Activated T-helper 1 cell treated with anti-CD3 and anti-CD28 coated beads, Interleukin-2, amount 50 U/mL, for 16 hours (primary cell): Measurements from ENCODE around the gene DENND2A.
"Not testable (repeated sequence)": the region's sequence is repeated elsewhere in the genome, so short reads cannot be mapped to it uniquely, and the experiment has no call there.

Experiments
- DNase-seq, 2 donors: peaks; one replicate each; pipeline ENCODE4 v3.0.0-alpha.2; 2020; ENCODE audit warnings: low read depth in 1 of 2, low spot score in 1 of 2

DENND2A gene

DNA sequence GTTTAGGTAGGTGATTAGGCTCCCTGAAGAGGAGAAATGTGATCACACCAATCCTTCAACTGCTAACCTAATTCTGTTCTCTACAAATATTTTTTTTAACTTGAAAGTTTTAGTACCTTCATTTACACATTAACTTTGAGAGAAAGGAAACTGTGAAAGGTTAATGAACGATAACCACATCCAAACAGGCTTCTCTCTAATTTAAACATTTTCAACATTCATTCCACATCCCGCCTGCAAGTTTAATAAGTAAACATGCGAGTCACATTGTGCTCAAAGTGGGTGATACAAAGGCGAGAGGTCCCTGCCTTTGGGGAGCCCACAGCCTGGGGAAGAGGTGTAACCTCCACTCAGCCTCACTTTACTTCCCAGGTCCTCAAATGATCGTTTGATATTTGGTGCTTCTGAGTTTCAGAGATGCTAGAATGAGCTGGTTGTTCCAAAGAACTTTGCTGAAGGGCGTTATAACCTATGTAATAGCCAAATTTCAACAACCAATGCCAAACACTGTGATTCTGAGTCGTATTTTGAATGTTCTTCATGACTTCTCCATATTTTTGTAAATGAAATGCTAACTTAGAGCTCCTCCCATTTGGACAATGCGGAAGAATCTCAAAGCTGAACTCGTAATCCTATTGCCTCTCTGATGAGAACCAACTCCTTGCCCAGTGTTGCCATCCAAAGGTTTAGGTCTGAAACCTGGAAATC lies 47.5 kb downstream of the DENND2A start:
- DNase-seq: no peak

DNA sequence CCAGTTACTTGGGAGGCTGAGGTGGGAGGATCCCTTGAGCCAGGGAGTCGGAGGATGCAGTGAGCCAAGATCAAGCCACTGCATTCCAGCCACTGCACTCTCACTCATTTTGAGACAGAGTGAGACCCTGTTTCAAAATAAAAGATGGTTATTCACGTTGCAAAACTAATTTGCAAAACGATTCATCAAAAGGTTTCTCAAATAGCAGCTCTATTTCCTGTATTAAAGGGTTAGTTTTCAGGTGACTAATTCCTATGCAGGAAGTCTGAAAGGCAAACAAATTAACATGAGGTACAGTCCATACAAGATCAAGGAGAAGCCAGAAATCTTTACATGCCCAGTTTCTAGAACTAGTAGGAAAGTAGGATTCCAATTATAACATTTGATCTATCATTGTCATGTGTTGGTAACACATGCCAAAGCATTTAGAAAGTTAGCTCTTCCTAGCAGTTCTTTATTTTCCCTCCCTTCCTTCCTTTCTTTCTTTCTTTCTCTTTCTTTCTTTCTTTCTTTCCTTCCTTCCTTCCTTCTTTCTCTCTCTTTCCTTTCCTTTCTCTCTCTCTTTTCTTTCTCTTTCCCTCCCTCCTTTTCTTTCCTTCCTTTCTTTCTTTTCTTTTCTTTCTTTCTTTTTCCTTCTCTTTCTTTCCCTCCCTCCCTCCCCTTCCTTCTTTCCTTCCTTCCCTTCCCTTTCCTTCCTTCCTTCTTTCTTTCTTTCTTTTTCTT lies 49.3 kb downstream of the DENND2A start:
- no peak for DNase-seq

DNA sequence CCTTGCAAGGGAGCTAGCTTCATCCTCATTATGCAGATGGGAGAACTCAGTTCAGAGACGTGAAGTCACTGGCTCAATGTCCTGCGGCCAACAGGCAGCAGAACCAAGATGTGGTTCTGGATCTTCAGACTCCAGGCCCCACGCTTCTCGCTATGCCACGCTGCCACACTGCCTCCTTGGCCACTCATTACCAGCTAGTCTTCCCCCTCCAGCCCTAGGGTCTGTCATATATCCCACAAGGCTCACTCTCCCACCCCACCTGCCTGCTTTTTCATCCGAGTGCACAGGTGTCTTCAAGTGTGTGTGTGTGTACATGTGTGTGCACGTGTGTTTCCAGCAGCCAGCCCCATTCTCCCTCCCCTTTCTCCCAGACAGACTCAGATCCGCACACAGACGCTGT lies 53.4 kb downstream of the DENND2A start:
- DNase-seq: no peak

DNA sequence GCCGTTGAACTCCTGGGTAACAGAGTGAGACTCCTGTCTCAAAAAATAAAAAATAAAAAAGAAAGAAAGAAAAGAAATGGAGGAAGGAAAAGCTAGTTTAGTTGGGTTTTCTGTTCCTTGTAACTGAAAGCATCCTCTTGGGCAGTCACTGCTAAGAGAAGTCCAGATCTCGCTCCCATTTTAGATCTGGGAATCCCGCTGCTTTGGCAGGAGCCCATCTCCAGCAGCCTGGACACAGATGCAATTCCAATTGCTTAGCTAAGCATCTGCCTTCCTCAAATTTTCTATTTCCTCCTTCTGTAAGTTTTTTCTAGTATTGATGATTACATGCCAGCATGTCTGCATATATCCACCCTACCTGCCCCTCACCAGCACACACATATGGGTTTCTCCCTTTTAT lies 54.1 kb downstream of the DENND2A start:
- DNase-seq: no peak

- no peak for DNase-seq
Measured at GRCh38 chr7:140585333-140585732, 55.3 kb downstream of the DENND2A start.

DNA sequence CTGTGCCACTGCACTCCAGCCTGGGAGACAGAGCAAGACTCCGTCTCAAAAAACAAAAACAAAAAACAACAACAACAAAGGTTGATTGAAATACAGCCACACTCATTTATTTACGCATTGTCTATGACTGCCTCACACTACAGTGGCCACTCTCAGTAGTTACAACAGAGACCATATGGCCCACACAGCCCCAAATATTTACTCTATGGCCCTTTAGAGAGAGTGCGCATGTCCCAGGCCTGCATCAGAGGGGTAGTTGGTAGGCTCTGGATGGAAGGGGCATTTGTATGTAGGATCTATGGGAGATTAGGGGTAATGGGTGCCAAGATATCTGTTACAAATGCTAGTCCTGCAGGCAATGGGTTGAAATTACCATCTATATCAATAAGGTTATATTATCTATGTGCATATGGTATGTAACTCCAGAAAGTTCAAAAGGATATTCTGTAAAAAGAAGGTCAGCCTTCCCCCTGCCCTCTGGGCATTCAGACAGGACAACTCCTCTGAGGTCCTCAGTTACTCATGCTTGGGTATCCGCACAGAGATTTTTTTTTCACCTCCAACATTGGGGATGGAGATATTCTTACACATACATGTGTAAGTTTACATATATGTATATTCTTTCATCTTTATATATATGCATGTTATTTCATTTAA lies 56.3 kb downstream of the DENND2A start:
- no peak for DNase-seq

- no peak for DNase-seq
Measured at GRCh38 chr7:140581411-140581810, 59.2 kb downstream of the DENND2A start.

DNA sequence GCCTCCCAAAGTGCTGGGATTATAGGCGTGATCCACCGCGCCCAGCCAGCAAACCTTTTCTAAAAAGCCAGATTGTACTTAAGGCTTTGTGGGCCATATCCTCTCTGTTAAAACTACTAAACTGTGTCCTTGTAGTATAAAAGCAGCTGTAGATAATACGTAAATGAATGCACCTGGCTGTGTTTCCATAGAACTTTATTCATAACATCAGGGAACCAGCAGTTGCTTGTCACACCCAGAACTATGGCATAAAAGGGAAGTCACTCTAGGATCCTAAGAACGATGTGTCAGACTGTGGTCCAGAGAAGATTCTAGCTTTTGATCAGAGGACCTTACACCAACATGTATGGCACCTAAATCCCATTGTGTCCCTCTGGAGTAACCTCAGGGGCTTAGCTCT lies 63.0 kb downstream of the DENND2A start:
- no peak for DNase-seq

GRCh38 chr7:140576589-140576988 lies 64.0 kb downstream of the DENND2A start:
- DNase-seq: no peak

- no peak for DNase-seq
Measured at GRCh38 chr7:140571538-140572122, 69.0 kb downstream of the DENND2A start.

DNA sequence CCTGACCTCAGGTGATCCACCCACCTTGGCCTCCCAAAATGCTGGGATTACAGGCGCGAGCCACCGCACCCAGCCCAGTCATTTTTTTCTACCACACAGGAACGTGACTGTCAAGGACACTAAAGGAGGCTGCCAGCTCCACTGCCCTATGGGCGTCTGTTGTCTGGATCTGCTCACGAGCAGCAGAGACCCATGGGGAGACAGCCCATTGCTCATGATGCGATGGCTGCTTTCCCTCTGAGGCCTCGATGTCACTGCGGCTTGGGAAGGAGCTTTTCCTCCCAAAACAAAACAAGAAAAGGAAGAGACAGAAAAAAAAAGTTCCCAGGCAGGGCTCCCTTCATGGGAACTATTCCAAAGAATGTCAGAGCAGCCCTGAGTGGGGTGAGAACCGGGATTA lies 70.5 kb downstream of the DENND2A start:
- no peak for DNase-seq

DNA sequence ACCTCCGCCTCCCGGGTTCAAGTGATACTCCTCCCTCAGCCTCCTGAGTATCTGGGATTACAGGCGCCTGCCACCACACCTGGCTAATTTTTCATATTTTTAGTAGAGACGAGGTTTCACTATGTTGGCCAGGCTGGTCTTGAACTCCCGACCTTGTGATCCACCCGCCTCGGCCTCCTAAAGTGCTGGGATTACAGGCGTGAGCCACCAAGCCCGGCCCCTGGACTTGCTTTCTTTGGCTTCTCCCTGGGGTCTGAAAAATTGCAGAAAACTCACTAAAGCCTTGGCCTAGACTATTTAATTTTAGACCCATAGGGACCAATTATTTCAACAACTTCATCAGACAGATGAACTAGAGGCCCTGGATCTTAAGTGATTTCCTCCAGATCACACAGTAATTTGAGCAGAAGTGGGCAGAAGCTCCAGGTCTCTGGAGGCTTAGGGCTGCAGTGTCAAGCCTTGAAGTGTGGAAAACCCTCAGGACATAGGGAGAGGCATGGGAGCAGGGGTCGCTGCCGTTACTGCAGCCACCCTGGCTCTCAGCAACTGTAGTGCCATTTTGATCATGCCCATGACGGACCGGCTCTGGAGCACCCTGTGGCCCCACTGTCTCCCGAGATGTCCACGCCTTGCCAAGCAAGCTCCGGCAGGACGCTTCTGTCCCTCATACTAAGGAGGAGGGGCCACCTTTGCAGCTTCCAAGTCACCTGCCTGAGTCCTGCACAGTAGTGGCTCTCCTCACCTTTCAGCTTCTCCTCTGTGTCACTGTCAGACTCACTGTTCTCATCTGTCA lies 72.4 kb downstream of the DENND2A start:
- no peak for DNase-seq

DNA sequence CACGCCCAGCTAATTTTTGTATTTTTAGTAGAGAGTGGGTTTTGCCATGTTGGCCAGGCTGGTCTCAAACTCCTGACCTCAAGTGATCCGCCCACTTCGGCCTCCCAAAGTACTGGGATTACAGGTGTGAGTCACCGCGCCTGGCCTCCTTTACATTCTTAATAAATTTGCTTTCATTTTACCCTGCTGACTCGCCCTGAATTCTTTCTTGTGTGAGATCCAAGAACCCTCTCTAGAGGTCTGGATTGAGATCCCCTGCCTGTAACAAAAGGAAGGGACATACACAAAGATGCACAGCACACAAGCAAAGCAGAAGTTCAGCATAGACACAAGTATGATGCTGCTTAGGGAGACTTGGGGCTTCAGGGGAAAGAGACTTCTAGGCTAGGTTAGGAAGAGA lies 74.4 kb downstream of the DENND2A start:
- not testable (repeated sequence) for DNase-seq

- DNase-seq: not testable (repeated sequence)
Measured at GRCh38 chr7:140565761-140566160, 74.9 kb downstream of the DENND2A start.

DNA sequence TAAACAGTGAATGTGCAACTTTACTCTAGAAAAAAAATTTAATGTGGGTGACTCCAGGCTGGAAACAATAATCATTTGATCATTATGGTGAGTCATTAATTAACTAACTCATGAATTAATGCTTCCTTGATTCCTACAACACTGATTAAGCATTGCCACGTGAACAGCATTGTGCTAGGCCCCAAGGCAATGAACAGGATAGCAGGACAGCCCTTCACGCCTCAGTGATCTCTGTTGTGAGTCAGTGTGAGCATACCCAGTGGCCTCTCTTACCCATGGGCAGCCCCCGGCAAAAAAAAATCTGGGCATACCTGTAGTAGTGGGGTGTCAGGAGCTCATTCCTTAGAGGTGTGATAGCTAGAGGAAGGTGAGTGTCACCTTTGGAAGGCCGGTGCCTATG lies 76.0 kb downstream of the DENND2A start:
- DNase-seq: no peak

DNA sequence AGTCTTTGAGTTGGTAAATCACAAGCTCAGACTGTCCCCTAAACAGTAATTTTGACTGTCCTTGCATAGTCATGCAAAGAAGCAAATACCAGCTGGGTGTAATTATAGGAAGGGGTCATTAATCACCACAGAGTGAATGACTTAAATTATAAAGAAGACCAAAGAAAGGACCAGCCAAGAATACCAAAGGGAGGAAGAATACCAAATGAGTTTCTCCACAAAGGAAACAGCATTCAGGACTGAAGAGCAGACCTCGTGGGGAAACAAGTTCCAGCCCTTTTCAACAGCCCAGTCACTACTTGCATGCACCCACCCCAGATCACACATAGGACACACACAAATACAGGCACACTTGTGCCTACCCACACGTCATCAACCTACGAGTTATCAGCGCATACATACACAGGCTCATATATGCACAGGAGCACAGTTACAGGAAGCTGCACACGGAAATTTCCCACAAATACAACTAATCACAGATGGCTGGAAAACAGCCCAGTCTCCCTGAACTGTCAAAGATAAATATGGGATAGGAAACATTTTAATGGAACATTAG lies 77.6 kb downstream of the DENND2A start:
- DNase-seq: no peak

DNA sequence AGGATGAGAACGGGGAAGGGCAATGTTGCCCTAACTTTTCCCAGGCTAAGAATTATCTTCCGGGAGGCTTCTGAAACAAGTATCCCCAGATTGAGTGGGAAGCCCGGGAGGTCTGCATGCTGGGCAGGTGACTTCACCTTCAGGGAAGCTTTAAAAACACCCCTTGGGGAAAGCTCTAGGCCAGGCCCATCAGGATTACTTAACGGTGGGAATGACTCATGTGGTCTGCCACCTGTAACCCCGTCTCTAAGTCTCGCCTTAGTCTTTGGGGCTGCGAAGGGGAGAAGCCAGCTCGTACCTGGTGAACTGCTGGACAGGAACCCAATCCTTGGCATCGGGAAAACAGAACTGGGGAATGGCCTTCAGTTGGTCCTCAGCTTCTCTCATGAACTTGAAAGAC lies 81.2 kb downstream of the DENND2A start:
- DNase-seq: no peak

DNA sequence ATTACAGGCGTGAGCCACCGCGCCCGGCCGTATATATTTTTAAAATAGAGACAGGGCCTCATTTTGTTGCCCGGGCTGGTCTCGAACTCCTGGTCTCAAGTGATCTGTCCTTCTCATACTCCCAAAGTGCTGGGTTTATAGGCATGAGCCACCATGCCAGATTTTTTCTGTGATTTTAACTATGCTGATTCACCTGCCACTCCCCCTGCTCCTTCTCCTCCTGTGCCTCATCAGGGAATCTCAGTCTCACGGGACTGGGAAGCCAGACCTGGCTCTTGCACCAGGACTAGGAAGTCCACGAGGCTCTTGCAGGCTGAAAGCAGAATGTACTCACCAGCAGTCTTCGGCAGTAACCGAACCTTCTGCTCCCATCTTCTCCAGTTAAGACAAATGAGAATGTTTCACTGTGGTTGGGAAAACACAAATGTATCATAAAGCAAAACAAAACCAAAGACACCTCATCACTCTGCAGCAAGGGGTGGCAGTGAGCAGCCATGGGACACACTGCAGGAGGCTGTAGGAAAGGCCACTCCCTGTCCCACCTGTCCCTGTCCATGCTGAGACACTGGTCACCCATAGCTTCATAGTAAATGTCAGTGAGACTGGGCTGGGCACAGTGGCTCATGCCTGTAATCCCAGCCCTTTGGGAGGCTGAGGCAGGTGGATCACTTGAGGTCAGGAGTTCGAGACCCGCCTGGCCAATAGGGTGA lies 82.6 kb downstream of the DENND2A start:
- DNase-seq: no peak

DNA sequence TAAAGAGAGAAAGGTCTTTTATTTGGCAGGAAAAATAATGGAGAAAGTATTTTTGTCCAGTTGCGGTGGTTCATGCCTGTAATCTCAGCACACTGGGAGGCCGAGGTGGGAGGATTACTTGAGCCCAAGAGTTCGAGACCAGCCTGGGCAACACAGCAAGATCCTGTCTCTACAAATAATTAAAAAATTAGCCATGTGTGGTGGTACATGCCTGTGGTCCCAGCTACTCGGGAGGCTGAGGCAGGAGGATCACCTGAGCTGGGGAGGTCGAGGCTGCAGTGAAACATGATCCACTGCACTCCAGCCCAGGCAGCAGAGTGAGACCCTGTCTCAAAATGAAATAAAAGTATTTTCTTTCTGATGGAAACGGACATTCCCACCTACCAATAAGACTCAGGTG lies 83.5 kb downstream of the DENND2A start:
- no peak for DNase-seq

DNA sequence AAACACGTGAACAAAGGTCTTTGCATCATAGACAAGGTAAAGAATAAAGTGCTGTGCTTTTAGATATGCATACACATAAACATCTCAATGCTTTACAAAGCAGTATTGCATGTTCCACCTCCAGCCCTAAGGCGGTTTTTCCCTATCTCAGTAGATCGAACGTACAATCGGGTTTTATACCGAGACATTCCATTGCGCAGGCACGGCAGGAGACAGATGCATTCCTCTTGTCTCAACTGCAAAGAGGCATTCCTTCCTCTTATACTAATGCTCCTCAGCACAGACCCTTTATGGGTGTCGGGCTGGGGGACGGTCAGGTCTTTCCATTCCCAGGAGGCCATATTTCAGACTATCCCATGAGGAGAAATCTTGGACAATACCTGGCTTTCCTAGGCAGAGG lies 87.4 kb downstream of the DENND2A start:
- DNase-seq: not testable (repeated sequence)
